Putamen (tissue), 1 donor: Measurements from ENCODE around the gene NPAS4.
"Not testable (repeated sequence)": the region's sequence is repeated elsewhere in the genome, so short reads cannot be mapped to it uniquely, and the experiment has no call there.

Experiments
- DNase-seq: peaks from one replicate; pipeline ENCODE4 v3.0.0-alpha.2; 2016; ENCODE audit warnings: low spot score

NPAS4 gene

DNA sequence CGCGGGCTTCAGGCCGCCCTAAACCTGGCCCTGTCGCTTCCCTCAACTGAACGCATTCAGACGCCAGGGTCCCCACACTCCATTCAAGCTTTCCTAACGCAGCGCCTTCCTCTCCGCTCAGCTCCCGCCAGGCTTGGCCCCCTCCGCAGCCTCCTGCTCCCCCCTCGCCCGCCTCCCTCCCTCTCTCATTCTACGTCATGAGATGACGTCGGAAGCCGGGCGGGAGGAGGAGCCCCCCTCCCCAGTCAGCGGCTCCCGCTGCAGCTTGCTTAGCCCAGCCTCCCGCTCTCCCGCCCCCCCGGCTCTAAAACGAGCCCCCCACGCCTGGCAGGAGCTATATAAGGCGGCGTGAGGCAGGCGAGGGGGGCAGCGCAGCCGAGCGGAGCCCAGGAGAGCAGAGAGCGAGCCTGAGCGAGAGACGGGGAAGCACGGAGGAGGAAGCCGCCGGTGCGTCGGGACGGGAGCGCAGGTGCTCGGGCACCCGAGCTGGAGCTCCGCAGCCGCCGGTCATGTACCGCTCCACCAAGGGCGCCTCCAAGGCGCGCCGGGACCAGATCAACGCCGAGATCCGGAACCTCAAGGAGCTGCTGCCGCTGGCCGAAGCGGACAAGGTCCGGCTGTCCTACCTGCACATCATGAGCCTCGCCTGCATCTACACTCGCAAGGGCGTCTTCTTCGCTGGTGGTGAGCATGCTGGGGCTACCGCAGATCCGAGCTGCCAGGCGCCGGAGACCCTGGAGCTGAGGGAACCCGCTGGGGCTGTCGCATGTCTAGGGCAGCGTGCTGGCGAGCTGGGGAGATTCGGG is at the start of gene NPAS4:
Gene NPAS4, plus strand, starts transcription at position 365 of the 806 bp plus-strand sequence. Its CDS starts 145 bp downstream, at position 510.
- peak; percentile 77 for DNase-seq

DNA sequence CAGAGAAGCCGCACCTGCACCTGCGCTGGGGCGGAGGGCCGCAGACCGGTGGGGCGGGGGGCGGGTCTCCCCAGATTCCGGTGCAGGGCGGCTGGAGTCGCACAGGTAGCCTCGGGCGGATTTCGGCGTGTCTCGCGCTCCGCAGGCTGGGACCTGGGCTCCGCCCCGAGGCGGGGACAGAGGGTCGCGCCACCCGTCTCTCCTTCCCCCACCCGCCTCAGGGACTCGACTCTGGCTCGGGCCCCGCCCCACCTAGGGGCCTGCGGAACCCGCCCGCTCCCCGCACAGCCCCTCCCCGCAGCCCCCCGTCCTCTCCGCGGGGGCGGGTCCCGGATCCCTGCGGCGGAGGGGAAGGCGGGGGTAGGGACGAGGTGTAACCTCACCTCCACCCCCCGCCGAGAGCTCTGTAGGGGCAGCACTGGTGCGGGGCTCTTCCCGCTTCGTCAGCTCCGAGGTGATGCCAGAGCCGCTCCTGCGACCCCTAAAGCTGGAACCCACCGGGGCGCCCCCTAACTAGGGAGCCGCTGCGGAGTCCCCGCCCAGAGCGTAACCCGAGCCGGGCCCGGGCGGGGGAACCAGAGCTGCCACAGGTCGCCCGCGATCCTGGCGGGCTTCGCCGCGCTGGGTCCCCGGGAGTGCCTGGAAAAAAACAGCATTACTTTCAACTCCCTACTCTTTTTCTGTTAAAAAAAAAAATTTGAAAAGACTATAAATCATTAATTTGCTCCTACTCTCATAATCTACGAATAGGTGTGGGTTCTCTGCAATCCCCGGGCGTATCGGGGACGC is 49.0 kb upstream of the NPAS4 start, which contains the start of gene SLC29A2:
Gene SLC29A2, minus strand, starts transcription at position 134 of the 789 bp plus-strand sequence. CDS start 169 bp downstream, outside the sequence.
- peak; percentile 46 for DNase-seq

DNA sequence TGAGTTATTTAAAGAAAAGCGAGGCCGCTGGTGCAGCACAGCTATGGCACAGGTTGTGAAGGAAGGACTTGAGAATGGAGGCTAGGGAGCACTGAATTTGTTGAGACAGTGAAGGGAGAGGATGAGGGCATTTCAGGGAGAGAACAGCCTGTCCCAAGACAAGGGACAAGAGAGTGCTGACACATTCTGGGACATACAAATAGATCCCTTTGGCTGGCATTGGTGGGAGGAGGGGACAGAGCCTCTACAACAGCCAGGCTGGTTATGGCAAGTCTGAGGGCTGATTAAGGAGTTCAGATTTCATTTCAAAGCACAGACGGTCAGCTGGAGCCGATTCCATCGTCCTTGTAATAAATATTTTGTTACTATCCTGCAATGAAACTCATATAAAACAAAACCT is 47.6 kb upstream of the NPAS4 start:
- DNase-seq = no peak

DNA sequence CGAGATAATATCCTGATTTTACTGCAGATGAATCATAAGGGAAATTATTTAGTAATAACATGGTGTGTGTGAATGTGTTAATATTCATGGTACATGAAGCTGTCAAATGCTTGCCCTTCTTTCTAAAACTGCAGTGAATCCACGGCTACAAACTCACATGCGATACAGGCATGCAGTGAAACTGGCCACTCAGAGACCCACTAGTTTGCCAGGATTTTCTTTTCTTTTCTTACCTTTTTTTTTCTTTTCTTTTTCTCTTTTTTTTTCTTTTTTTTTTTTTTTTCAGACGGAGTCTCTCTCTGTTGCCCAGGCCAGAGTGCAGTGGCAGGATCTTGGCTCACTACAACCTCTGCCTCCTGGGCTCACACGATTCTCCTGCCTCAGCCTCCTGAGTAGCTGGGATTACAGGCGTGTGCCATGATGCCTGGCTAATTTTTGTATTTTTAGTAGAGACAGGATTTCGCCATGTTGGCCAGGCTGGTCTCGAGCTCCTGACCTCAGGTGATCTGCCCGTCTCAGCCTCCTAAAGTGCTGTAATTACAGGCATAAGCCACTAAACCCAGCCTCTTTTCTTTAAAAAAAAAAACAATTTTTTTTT is 47.0 kb upstream of the NPAS4 start:
- DNase-seq = not testable (repeated sequence)

DNA sequence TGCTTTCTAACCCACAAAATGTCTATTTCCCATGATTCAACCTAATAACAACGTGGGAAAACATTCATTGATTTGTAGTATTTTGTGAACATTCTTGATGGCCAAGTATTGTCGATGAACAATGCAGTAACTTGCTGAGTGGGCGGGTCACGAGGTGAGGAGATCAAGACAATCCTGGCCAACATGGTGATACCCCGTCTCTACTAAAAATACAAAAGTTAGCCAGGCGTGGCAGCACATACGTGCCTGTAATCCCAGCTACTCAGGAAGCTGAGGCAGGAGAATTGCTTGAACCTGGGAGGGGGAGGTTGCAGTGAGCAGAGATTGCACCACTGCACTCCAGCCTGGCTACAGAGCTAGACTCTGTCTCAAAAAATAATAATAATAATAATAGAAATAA is 40.6 kb upstream of the NPAS4 start:
- not testable (repeated sequence) for DNase-seq

DNA sequence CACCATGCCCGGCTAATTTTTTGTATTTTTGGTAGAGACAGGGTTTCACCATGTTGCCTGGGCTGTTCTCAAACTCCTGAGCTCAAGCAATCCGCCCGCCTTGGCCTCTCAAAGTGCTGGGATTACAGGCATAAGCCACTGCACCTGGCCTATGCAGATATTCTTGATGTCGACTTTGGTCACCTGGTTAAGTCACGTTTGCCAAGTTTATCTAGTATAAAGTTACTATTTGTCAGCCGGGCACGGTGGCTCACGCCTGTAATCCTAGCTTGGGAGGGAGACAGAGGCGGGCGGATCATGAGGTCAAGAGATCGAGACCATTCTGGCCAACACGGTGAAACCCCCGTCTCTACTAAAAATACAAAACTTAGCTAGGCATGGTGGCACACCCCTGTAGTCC is 36.5 kb upstream of the NPAS4 start:
- DNase-seq = not testable (repeated sequence)

DNA sequence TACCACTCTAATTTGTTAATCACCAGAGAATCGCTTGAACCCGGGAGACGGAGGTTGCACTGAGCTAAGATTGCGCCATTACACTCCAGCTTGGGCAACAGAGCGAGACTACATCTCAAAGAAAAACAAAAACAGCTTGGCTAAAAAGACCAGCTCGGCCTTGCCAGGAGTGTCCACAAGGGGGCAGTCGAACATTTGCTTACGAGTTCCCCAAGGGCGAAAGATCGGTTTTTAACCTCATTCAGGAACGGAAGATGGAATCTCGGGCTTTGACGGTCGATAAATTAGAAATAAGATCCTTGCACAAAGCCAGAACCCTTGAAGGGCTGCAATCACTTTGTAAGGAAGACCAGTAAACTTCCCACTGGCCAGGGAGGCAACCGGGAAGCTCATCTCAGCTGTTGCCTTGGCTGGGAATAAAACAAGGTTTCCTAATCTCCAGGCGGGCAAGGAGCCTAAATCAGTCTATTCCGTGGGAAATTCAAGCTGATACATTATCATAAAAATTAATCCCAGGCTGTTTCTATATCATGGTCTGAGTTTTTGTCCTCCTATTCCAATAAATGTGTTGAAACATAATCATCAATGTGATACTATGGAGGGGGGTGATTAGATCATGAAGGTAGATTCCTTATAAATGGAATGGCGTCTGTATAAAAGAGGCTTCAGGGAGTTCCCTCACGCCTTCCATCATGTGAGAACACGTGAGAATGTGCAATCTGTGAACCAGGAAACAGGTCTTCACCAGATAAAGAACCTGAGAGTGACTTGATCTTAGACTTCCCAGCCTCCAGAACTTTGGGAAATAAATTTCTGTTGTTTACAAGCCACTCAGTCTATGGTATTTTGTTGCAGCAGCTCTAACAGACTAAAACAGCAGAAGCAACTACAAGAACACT is 34.4 kb upstream of the NPAS4 start:
- peak; percentile 78 for DNase-seq

DNA sequence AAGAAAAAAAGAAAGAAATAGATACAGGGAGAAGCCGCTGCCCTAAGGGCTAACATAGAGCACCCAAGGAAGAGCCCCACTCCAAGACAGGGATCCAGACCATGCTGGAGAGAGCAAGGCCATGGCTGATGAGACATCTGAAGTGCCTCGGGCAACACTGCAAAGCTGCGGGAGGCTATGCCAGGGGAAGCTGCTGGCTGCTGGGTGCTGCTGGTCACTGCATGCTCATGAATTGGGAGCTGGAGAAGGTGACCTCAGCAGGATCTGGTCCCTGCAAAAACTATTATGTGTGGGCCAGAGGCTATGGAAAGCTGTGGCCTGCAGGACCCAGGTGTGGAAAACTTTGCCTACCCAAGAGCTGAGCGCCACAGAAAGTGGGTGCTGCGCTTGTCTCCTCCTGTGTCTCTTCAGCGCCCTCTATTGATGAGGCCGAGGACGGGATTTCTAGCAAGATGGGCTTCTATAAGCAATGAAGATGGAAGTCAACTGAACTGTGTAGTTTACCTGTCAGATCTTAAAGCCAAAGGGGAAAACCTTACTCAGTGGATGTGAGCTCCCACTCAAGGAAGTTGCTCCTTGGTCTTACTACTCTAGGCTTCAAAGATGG is 32.0 kb upstream of the NPAS4 start:
- peak; percentile 34 for DNase-seq

DNA sequence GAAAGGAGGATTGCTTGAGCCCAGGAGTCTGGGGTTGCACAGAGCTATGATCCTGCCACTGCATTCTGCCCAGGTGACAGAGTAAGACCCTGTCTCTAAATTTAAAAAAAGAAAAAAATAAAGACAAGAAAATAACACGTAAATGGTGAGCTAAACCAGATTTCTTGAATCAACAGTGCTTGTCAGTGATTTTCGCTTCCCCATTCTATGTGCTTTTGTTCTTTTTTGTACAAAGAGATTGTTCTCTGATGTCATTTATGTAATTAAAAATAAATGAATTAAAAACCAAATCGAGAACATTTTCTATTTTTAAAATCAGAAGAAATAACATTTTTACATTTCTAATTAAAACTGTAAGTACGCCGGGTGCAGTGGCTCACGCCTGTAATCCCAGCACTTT is 29.5 kb upstream of the NPAS4 start:
- no peak for DNase-seq

DNA sequence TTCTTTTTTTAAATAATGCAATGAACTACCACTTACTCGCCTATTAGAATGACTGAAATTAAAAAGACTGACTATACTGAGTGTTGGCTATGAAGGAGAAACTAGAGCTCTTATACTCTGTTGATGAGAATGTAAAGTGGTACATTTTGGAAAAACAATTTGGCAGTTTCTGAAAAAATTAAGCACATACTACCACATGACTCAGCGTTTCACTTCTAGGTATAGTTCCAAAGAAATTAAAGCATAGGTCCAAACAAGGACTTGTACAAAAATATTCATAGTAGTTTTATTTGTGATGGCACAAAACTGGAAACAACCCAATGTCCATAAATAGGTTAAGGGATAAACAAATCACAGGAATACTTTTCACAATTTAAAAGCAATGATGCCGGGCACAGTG is 26.9 kb upstream of the NPAS4 start:
- DNase-seq = no peak

DNA sequence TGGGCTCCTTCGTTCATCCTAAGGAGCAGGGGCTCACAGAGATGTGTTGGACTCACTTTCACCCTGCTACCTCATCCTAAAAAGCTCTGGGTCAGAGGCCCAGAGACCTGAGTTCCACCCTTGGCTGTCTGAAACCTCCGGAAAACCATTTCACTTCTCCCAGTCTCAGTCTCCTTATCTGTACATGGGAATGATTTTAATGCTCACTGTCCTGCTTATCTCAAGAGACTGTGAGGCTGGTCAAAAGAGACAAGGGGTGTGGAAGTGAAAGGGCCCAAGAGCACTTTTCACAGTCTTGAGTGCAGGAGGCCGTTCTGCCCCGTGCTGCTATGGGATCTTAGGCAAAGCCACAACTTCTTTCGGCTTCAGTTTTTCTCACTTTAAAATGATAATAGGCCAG is 13.2 kb upstream of the NPAS4 start:
- DNase-seq = no peak

DNA sequence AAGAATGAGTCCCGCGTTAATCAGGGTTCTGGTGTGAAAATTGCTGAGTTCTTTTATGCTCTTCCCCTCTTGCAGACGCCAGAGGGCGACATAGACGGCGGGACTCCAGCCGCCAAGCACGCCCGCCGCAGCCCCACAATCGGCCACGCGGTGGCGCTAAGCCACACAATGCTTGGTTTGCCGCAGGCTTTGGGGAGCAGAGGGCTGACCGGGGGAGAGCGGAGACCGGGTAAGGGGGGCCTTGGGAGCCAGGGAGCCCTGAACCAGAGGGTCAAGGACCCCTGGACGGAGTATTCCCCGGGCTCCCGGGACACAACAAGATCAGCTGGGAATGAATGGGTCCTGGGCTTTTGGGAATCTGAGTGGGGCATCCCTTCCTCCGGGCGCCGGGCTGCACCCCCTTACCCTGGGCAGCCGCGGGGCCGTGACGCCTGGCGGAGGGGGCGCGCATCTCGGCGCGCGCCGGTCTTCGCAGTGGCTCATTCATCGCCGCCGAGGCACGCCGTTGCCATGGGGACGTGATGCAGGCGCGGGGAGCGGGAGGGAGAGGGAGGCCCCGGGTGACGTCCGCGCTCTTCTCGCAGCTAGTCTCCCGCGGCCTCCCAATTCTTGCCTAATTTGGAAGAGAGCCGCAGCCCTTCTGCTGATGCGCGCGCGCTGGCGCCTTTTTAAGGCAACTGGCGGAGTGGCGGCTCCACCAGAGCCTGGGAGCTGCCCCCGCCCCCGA is 12.2 kb upstream of the NPAS4 start:
- peak; percentile 86 for DNase-seq

DNA sequence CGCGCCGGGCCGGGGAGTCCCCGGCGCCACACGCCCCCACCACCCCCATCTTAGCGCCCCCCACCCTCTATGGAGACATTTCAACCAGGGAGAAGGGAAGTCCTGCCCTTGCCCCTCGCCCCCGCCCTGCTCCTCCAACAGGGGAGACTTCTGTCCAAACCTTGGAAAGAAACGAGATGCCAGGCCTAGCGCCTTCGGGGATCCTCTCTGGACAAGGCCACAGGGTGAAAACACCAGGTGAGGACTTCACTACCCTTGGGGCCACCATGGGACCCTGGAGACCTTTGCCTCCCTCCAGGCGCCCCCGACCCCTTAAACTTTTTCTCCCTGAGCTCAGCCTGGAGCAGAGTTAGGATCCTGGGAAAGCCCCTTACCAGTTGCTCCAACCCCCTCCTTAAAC is 11.6 kb upstream of the NPAS4 start:
- no peak for DNase-seq

DNA sequence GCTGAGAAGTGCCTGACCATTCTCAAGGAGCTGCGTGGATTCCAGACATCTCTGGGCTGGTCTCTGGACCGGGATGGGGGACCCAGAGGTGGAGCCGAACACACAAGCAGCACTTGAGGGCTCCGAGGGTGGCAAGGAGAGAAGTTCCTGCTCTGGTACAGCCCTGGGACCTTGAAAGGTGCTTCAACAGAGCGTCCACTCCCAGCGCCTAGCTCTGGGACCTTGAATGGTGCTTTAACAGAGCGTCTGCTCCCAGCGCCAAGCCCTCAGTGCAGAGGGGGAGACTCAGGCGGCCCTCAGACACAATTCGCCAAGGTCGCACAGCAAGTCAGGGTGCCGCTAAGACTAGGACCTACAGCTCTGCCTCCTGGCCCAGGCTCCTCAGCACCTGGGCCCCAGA is 10.6 kb upstream of the NPAS4 start:
- DNase-seq = no peak

DNA sequence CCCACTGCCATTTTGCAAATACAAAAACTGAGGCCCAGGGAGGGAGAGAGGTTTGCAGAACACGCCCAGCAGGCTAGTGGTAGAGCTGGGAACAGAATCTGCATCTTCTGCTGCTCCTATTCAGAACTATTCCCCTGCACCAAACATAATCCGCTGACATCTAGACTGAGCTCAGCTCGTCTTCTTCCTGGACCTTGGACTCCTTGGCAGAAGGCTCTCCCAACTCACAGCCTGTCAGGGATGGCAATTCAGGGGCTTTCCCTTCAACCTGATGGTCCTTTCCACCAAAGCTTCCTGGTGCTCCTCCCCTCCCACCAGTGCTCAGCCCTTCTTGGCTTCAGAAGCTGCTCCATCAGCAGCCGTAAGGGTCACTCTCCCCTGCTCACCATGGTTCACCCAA is 9.5 kb upstream of the NPAS4 start:
- DNase-seq = no peak

DNA sequence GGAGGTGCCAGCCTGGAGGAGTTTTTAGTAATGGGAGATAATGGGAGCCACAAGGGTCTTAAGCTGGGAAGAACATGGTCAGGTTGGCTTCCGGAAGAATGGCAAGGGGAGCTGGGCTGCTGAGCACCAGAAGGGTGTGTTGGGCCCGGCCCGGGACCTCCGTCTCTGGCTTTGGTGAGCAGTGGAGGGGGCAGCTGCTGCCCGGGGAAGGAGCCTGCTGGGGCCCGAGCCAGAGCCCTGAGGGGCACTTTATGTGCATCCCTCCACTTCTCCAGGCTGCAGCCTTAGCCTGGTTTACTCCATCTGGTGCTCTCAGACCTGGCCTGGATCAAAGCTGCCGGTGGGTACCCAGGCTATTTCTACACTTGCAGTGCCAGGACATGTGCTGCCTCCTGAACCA is 8.7 kb upstream of the NPAS4 start:
- no peak for DNase-seq

DNA sequence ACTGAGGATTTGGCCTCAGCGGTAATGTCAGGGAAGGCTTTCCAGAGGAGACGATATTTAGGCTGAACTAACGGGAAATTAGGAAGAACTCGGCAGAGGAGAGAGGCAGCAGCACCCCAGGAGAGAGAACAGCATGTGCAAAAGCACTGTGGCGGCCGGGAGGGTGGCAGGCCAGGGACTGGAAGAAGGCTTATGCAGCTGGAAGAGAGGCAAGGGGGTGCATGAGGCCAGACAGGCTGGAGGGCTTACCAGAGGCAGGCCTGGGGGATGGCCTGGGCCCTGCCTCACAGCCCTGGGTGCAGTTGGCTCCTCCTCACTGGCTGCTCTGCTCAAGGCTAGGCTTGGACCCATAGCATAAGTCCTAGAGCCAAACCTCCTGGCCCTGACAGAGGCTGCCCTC is 7.7 kb upstream of the NPAS4 start:
- no peak for DNase-seq

DNA sequence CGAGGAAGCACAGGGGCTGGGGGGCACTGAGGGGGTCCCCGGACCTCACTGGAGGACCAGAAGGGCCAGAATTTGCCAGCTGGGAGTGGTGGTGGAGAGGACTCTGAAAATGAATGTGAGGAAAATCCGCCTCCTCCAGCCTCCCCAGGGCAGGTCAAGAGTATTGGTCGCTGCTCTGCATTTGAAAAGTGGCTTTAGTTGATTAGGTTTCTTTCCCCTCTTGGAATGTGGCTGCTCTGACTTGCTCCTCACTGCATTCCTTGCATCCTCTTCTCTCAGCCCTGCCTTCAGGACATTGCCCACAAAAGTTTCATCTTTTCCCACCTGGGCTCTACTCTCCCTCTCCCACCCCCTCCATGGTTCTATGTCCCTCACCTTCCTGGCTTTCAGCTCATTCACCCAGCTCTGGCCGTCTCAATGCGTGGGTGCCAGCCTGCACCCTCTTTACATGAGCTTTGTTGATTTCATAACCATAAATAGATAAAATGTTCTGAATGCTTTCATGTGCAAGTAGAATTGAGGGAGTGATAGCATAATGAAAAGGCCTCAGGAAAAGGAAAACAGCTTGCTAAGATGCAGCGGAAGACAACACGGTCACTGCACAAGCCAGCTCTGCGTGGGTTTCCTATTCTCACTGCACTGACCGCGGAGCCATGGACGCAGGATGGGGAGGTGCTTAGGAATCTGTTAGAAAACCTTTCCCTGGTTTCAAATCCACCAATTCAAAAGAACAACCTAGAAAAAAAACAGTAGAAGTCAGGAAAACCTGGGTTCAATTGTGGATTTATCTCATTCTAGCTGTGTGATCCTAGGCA is 6.5 kb upstream of the NPAS4 start:
- DNase-seq = no peak

DNA sequence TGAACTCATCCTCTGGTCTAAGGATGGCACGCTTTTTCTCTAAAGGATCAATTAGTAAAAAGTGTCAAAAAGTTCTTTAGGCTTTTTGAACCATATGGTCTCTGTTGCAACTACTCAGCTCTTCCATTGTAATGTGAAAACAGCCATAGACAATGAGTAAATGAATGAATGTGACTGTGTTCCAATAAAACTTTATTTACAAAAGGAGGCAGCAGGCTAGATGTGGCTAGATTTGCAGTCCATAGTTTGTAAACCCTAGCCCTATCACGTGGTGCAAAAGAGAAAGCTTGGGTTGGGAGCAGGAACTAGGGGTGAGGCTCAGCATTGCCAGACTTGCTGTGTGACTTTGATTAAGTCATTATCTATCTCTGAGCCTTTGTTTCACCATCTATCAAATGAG is 5.4 kb upstream of the NPAS4 start:
- no peak for DNase-seq

DNA sequence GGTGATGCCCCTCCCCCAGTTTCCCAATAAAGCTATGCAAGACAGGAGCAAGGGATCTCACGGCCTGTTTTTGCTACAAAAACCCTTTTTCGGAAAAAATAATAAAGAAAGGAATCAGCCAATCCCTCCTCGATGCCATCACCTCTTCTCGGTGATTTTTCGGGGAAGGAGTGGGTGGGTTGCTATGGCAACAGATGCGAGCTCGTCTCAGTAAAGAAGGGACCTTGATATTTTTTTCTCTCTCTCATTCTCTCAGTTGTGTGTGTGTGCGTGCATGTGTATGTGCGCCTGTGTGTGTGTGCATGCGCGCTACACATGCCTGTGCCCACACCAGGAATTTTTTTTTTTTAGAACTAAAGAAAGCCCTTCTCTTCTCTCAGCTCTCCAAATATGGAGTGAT is 3.8 kb upstream of the NPAS4 start:
- peak; percentile 85 for DNase-seq
